Measurements from ENCODE around the gene AVPI1. TPM values are rescaled to one million over a fixed set of nuclear protein-coding genes. Genes with fewer than 3 reads are reported as not detected.

The AVPI1 gene
- total and polyA plus RNA-seq, 8 donors, result 4.3 to 19.7 (median 5.1) TPM

GRCh38 chr10:97673736-97674525, 13.1 kb downstream of the AVPI1 start:
- ATAC-seq (no peak), DNase-seq (no peak)
- intact Hi-C loops (cut with DNase I), result loop anchor here in 1 of 2 donors (10.0 kb wide), 1 partner anchor 61 kb away; the partner anchor contains the start of gene ZFYVE27
- Histone ChIP-seq H3K9me3 (no peaks in the 10 kb centered on the region), H3K27ac (no peak overlapping the region), H3K4me1 (peaks cover 0 to 4% of the 10 kb centered on the region in 2 donors), H3K27me3 (no peaks in the 10 kb centered on the region), H3K4me3 (no peak overlapping the region), H3K36me3 (peaks cover 0 to 82% of the 10 kb centered on the region in 2 donors)
- TF ChIP-seq, protein P1, sequence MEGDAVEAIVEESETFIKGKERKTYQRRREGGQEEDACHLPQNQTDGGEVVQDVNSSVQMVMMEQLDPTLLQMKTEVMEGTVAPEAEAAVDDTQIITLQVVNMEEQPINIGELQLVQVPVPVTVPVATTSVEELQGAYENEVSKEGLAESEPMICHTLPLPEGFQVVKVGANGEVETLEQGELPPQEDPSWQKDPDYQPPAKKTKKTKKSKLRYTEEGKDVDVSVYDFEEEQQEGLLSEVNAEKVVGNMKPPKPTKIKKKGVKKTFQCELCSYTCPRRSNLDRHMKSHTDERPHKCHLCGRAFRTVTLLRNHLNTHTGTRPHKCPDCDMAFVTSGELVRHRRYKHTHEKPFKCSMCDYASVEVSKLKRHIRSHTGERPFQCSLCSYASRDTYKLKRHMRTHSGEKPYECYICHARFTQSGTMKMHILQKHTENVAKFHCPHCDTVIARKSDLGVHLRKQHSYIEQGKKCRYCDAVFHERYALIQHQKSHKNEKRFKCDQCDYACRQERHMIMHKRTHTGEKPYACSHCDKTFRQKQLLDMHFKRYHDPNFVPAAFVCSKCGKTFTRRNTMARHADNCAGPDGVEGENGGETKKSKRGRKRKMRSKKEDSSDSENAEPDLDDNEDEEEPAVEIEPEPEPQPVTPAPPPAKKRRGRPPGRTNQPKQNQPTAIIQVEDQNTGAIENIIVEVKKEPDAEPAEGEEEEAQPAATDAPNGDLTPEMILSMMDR (IDR thresholded peaks at IDR 0.05), result no peak

- TF ChIP-seq, protein P1 (IDR thresholded peaks at IDR 0.05), result no peak
- Histone ChIP-seq H3K27me3 (no peaks in the 10 kb centered on the region), H3K4me1 (no peaks in the 10 kb centered on the region), H3K36me3 (peaks cover 0 to 95% of the 10 kb centered on the region in 2 donors), H3K4me3 (no peak overlapping the region), H3K27ac (no peak overlapping the region), H3K9me3 (no peaks in the 10 kb centered on the region)
- ATAC-seq (no peak), DNase-seq (no peak)
- intact Hi-C loops (cut with DNase I), result no loop called here
Observed at GRCh38 chr10:97669571-97669970, 17.5 kb downstream of the AVPI1 start.

- peak; percentile 46 for ATAC-seq
- TF ChIP-seq, protein P1 (IDR thresholded peaks at IDR 0.05), result no peak
- H3K9me3 ChIP-seq, result no peaks in the 10 kb centered on the region
- no peak for DNase-seq
- intact Hi-C loops (cut with DNase I), result no loop called here
- peaks cover 0 to 96% of the 10 kb centered on the region in 2 donors for H3K36me3 ChIP-seq
- H3K27ac ChIP-seq, result no peak overlapping the region
- no peaks in the 10 kb centered on the region for H3K4me1 ChIP-seq
- no peaks in the 10 kb centered on the region for H3K27me3 ChIP-seq
- no peak overlapping the region for H3K4me3 ChIP-seq
Observed at GRCh38 chr10:97667463-97667862, 19.6 kb downstream of the AVPI1 start.

DNA sequence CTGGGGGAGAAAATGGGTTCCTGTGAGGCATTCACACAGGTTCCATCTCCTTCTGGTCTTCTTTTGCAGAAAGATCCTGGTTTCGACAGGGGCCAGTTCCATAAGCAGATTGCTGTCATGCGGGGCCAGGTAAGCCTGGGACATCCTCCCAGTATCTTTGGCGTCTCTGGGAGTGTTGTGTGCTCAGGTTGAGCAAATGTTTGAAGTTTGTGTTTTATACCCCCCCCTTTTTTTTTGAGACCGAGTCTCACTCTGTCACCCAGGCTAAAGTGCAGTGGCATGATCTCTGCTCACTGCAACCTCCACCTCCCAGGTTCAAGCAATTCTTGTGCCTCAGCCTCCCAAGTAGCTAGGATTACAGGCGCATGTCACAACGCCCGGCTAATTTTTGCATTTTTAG, 20.0 kb downstream of the AVPI1 start:
- TF ChIP-seq, protein P1 (IDR thresholded peaks at IDR 0.05), result no peak
- H3K9me3 ChIP-seq, result no peaks in the 10 kb centered on the region
- ATAC-seq (no peak), DNase-seq (no peak)
- H3K4me1 ChIP-seq, result no peaks in the 10 kb centered on the region
- intact Hi-C loops (cut with DNase I), result no loop called here
- no peak overlapping the region for H3K27ac ChIP-seq
- H3K4me3 ChIP-seq, result no peak overlapping the region
- H3K27me3 ChIP-seq, result no peaks in the 10 kb centered on the region
- peaks cover 0 to 97% of the 10 kb centered on the region in 2 donors for H3K36me3 ChIP-seq

- Histone ChIP-seq H3K9me3 (no peaks in the 10 kb centered on the region), H3K27me3 (no peaks in the 10 kb centered on the region), H3K4me3 (no peak overlapping the region), H3K27ac (no peak overlapping the region), H3K4me1 (no peaks in the 10 kb centered on the region), H3K36me3 (peaks cover 0 to 80% of the 10 kb centered on the region in 2 donors)
- peak; percentile 25 for ATAC-seq
- no peak for DNase-seq
- TF ChIP-seq, protein P1 (IDR thresholded peaks at IDR 0.05), result no peak
- intact Hi-C loops (cut with DNase I), result no loop called here
Observed at GRCh38 chr10:97664282-97664850, 22.7 kb downstream of the AVPI1 start.

Measured in left lung (tissue), 10 donors.